AML-193 (cell line): ENCODE results near the gene GALNT9.

Source experiments
- DNase-seq, 2 experiments: peaks; one replicate each; lab custom pipeline; 2025; lab: John Stamatoyannopoulos, UW

The GALNT9 gene

GRCh38 chr12:132168311-132169031 lies 160.9 kb downstream of the GALNT9 start:
- no peak for DNase-seq

DNA sequence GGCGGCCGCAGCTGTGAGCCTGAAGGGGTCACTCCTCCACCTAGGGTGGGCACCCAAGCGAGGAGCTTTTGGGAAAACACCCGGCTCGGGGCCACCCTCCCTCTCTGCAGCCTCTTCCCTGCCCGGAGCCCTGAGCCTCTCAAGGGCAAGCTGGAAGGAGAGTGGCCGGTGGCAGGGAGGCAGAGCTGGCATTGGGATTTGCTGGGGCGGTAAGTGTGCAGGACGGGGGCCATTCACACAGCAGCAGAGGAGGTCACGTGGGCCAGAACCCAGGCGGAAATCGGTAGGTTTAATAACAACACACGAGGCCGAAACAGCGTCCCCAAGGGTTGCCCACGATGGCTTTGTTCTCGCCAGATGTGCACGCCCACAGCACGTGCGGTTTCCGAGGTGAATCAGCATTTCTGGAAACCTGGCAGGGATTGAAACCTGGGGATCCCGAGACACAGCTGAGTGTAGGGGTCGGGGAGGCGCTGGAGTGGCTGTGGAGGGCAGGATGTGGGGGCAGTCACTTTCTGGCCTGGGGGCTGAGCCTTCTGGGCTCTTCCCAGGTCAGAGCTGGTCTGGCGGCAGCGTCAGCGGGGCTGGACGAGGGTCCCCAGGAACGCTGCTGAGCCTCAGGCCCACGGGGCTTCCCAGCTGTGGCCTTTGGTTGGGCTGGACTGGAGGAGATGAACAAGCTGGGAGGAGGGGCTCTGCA lies 161.6 kb downstream of the GALNT9 start:
- DNase-seq = no peak

- no peak for DNase-seq
These were observed 162.4 kb downstream of the GALNT9 start for GRCh38 chr12:132166801-132167591.

- DNase-seq = no peak
These were observed 163.3 kb downstream of the GALNT9 start for GRCh38 chr12:132166093-132166492.

- no peak for DNase-seq
These were observed 163.8 kb downstream of the GALNT9 start for GRCh38 chr12:132165584-132165983.

DNA sequence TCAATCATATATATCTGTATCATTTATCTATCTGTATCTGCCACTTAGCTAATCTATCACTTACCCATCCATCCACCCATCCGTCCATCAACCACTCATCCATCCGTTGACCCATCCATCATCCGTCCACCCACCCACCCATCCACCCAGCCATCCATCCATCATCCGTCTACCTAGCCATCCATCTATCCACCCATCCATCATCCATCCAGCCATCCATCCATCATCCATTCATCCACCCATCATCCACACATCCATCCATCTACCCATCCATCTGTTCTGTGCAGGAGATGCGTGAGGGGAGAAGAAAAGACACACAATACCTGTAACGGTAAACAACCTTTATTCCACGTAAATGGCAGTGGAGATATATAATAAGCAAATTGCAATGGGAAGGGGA lies 165.0 kb downstream of the GALNT9 start:
- no peak for DNase-seq

- no peak for DNase-seq
These were observed 165.5 kb downstream of the GALNT9 start for GRCh38 chr12:132163911-132164288.

DNA sequence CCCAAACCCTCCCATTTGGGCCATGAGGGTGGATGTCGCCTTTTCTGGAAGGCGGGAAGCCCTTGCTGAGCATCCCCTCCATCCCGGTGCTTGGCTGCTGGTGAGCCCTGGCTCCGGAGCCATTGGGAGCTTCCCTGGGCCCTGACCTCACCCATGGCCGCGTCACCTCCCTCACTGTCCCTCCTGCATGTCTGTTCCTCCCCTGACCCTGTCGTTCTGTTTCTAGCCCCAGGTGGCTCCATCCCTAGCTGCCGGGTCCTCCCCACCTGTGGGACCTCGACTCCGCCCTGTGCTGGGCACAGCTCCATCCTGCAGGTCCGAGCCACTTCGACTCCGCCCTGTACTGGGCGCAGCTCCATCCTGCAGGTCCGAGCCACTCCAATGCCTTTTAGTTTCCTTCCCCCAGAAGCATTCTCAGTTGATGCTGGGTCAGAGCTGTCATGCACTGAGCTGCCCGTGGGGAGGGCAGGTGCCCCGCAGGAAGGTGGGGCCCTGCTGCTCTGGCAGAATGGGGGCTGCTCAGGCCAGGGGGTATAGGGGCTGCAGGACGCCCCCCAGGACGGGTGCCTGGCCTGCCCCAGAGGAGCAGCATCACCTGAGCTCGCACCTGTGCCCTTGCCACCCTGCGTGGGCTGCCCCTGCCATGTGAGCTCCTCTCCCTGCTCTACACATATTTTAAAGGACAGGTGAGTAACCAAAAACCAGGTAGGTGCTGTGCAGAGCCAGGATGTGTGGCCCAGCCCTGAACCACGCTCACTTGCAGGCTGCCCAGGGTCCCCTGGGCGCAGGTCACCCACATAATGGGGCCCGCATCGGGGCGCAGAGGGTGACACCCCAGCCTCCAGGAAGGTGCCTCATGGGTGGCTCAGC lies 166.1 kb downstream of the GALNT9 start:
- no peak for DNase-seq

DNA sequence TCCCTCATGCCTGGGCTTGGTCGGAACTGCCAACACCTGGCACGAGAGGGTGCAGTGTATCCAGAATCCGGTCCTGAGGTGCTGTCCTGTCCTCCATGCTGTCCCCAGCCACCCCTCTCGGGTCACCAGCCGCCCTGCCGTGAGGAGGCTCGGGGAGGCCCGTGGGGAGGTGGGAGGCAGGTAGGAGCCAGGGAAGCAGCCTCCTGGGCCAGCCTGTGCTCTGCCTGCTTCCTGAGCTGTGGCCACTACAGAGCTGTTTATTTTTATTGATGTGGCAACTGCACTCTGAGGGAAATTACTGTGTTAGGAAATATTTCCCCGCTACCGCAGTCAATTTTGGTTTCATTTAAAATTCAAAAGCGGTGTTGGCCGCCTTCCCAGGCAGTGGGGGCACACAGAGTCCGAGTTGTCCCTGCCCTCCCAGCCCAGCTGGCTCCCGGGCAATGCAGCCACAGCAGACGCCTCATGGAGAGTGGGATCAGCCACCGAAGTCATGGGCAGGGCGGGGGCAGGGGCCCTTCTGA lies 166.8 kb downstream of the GALNT9 start:
- DNase-seq = peak; percentile 59 to 85

GRCh38 chr12:132161796-132162507 lies 167.4 kb downstream of the GALNT9 start:
- no peak for DNase-seq

DNA sequence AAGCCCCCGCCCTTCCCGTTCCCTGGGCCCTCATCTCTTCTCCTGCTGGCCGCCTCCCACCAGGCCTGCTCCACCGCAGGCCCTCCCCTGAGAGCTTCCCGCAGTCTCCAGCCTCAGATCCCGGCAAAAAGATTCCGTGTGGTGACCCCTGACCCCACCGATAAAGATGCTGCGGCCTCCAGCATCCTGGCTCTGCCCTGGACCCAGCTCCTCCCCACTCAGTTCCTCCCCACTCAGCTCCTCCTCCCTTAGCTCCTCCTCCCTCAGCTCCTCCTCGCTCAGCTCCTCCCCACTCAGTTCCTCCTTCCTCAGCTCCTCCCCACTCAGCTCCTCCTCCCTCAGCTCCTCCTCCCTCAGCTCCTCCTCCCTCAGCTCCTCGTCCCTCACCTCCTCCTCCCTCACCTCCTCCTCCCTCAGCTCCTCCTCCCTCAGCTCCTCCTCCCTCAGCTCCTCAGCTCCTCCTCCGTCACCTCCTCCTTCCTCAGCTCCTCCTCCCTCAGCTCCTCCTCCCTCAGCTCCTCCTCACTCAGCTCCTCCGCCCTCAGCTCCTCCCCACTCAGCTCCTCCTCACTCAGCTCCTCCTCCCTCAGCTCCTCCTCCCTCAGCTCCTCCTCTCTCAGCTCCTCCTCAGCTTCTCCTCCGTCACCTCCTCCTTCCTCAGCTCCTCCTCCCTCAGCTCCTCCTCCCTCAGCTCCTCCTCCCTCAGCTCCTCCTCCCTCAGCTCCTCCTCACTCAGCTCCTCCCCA lies 168.2 kb downstream of the GALNT9 start:
- DNase-seq = no peak

DNA sequence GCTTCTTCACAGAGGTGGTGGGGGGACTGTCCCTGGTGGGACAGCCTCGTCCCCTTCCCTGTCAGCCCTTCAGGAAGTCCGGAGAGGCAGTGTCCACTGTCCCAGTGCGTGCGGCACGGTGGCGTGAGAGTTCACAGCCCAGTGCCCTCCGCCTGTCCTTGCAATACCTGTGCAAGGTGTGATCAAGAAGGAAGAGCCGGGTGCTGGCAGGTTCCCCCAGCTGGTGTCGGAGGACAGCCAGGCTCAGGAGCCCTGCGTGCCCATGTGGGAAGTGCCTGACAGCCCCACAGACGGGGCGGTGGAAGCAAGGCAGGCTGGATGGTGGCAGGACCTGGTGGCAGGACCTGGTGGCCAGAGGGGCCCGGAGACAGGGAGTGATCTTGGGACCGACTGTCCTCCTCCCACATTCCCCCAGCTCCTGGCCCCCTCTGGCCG lies 168.8 kb downstream of the GALNT9 start:
- no peak for DNase-seq

DNA sequence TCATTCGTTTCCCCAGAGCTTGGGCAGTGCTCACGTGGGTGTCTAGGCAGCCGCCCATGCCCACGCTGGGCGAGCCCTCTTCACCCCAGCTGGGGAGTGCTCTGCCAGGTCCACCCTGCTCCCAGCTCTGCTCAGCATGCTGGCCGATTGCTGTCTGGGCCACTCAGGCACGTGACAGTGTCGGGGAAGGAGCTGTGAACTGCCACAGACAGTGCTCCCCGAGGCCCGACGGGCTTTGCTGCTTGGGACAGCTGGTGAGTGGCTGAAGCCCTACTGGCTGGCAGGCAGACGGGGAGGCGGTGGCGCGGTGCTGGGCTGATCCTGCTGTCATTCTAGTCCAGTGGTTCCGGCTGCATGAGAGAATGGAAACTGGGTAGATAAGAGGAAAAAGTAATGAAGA lies 169.4 kb downstream of the GALNT9 start:
- no peak for DNase-seq

DNA sequence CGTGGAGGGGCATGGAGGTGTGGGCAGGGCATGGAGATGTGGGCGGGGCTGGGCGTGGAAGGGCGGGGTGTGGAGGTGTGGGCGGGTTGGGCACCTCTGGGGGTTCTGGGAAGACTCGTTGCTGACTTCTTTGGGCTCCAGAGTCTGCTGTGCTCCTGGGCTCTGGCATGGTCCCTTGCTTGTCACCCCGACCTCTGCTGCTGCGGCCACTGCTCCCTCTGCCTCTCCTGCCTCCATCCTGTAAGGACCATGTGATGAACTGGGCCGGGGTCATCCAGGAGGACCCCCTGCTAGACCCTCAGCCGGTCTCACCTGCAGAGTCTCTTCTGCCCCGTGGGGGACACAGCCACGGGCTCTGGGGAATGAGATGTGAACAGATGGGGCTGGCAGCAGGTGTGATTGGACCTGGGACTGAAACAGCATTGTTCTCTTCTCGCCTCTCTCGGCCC lies 169.8 kb downstream of the GALNT9 start:
- DNase-seq = no peak

DNA sequence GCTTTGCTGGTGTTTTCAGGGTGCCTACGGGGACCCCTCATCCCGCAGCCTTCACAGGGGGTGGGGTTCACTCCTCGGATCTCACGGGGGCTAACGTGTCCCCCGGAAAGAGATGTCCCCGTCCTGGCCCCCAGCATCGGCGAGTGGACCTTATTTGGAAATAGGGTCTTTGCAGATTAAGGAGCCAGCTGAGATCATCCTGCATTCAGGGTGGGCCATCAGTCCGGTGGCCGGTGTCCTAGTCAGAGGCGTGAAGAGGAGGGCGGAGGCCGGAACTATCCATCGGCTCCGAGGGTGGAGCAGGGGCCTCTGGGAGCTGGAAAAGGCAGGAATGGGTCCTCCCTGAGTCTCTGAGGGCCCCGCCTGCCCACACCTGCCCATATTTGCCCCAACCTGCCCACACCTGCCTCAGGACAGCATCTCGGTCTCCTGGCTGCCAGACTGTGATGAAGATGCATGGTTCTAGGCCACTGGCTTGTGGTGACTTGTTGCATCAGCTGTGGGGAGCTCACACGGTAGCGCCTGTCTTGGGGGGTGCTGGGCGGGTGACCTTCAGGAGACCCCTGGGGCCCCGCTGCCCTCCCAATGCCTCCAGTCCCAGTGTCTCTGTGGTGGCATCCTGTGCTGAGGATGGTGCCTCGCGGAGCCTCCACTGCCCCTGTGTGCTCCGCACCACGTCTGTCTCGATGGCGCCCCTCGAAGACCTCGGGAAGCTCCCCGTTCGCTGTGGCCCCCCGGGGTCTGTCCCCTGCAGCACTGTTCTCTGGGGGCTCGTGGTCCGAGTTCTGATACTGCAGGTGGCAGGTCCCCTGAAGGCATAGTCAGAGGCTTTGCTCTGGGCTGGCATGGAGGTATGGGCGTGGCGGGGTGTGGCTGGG lies 170.5 kb downstream of the GALNT9 start:
- no peak for DNase-seq

- no peak for DNase-seq
These were observed 171.5 kb downstream of the GALNT9 start for GRCh38 chr12:132157733-132158409.

GRCh38 chr12:132156573-132157325 lies 172.6 kb downstream of the GALNT9 start:
- no peak for DNase-seq
